SH-SY5Y (cell line): ENCODE results near the gene NDUFAF4.

Experiments used
- GATA2 ChIP-seq: IDR thresholded peaks from 2 replicates; pipeline ENCODE4 v1.6.1; 2011; ENCODE audit warnings: mild to moderate bottlenecking, low read depth, low read length
- GATA3 ChIP-seq: IDR thresholded peaks from 2 replicates; pipeline ENCODE4 v1.6.1; 2011; ENCODE audit warnings: low read depth, mild to moderate bottlenecking, low read length, moderate library complexity

GRCh38 chr6:96939007-96939805 is 41.5 kb upstream of the NDUFAF4 start:
- peak; percentile 60 for TF ChIP-seq GATA3
- TF ChIP-seq GATA2: no peak
